Stomach smooth muscle (tissue), 2 donors: ENCODE measurements around the gene NFE2.

Source experiments
- H3K27ac ChIP-seq: one replicate; pipeline ENCODE4 v1.7.0; 2013; ENCODE audit warnings: mild to moderate bottlenecking, low read length, inconsistent platforms
- H3K27me3 ChIP-seq, 2 donors: one replicate each; pipeline ENCODE4 v1.7.0; 2013; ENCODE audit warnings: low read length in 2 of 2; ENCODE audit not compliant: insufficient read depth in 2 of 2, control insufficient read depth in 1 of 2
- H3K36me3 ChIP-seq, 2 donors: one replicate each; pipeline ENCODE4 v1.7.0; 2013; ENCODE audit warnings: low read length in 2 of 2; ENCODE audit not compliant: control insufficient read depth in 2 of 2, insufficient read depth in 2 of 2
- H3K4me1 ChIP-seq: one replicate; pipeline ENCODE4 v1.7.0; 2013; ENCODE audit warnings: low read length; ENCODE audit not compliant: control insufficient read depth, insufficient read depth
- H3K4me3 ChIP-seq, 2 donors: one replicate each; pipeline ENCODE4 v1.7.0; 2013; ENCODE audit warnings: low read length in 2 of 2
- H3K9ac ChIP-seq, 2 donors: one replicate each; pipeline ENCODE4 v1.7.0; 2013; ENCODE audit warnings: low read length in 2 of 2, mild to moderate bottlenecking in 1 of 2
- H3K9me3 ChIP-seq, 2 donors: one replicate each; pipeline ENCODE4 v1.7.0; 2013; ENCODE audit warnings: low read length in 2 of 2; ENCODE audit not compliant: control insufficient read depth in 2 of 2
- donor health status: healthy.
- donor health status: Pancreatic carcinoma.

NFE2 gene

GRCh38 chr12:54262403-54262925 is 38.4 kb downstream of the NFE2 start:
- Histone ChIP-seq H3K27ac (no peak overlapping the region), H3K9ac (no peak overlapping the region), H3K9me3 (no peaks in the 10 kb centered on the region), H3K4me1 (peaks cover 19% of the 10 kb centered on the region), H3K4me3 (no peak overlapping the region), H3K27me3 (no peaks in the 10 kb centered on the region), H3K36me3 (no peaks in the 10 kb centered on the region)

- H3K9ac ChIP-seq = no peak overlapping the region
- no peaks in the 10 kb centered on the region for H3K9me3 ChIP-seq
- H3K27me3 ChIP-seq = no peaks in the 10 kb centered on the region
- H3K27ac ChIP-seq = no peak overlapping the region
- H3K4me3 ChIP-seq = no peak overlapping the region
- peaks cover 2 to 6% of the 10 kb centered on the region in 2 donors for H3K36me3 ChIP-seq
- peaks cover 19% of the 10 kb centered on the region for H3K4me1 ChIP-seq
These were observed 38.9 kb downstream of the NFE2 start for GRCh38 chr12:54261815-54262402.

- H3K27ac ChIP-seq = peak overlapping the region; percentile 58
- peaks cover 2 to 22% of the 10 kb centered on the region in 2 donors for H3K36me3 ChIP-seq
- H3K9ac ChIP-seq = peak overlapping the region; percentile 67 to 68
- H3K9me3 ChIP-seq = no peaks in the 10 kb centered on the region
- H3K4me1 ChIP-seq = peaks cover 19% of the 10 kb centered on the region
- peak overlapping the region; percentile 70 to 75 for H3K4me3 ChIP-seq
- no peaks in the 10 kb centered on the region for H3K27me3 ChIP-seq
These were observed 41.4 kb downstream of the NFE2 start for GRCh38 chr12:54259194-54260011.

- no peaks in the 10 kb centered on the region for H3K27me3 ChIP-seq
- H3K9ac ChIP-seq = no peak overlapping the region
- peaks cover 3 to 22% of the 10 kb centered on the region in 2 donors for H3K36me3 ChIP-seq
- H3K4me3 ChIP-seq = no peak overlapping the region
- no peak overlapping the region for H3K27ac ChIP-seq
- H3K4me1 ChIP-seq = peaks cover 19% of the 10 kb centered on the region
- H3K9me3 ChIP-seq = no peaks in the 10 kb centered on the region
These were observed 42.6 kb downstream of the NFE2 start for GRCh38 chr12:54258201-54258681.

- Histone ChIP-seq H3K9ac (peak overlapping the region in 1 of 2 donors; percentile 20), H3K36me3 (peaks cover 5 to 22% of the 10 kb centered on the region in 2 donors), H3K4me1 (peaks cover 19% of the 10 kb centered on the region), H3K9me3 (no peaks in the 10 kb centered on the region), H3K27me3 (no peaks in the 10 kb centered on the region), H3K4me3 (no peak overlapping the region), H3K27ac (no peak overlapping the region)
These were observed 43.5 kb downstream of the NFE2 start for GRCh38 chr12:54257332-54257731.

- Histone ChIP-seq H3K27ac (no peak overlapping the region), H3K4me3 (no peak overlapping the region), H3K4me1 (no peaks in the 10 kb centered on the region), H3K9me3 (no peaks in the 10 kb centered on the region), H3K27me3 (no peaks in the 10 kb centered on the region), H3K36me3 (peaks cover 8 to 27% of the 10 kb centered on the region in 2 donors), H3K9ac (no peak overlapping the region)
These were observed 47.6 kb downstream of the NFE2 start for GRCh38 chr12:54253240-54253639.

GRCh38 chr12:54251667-54252284 is 49.0 kb downstream of the NFE2 start:
- no peak overlapping the region for H3K27ac ChIP-seq
- no peaks in the 10 kb centered on the region for H3K27me3 ChIP-seq
- peaks cover 11 to 20% of the 10 kb centered on the region in 2 donors for H3K36me3 ChIP-seq
- H3K9me3 ChIP-seq = no peaks in the 10 kb centered on the region
- no peak overlapping the region for H3K4me3 ChIP-seq
- H3K4me1 ChIP-seq = no peaks in the 10 kb centered on the region
- H3K9ac ChIP-seq = no peak overlapping the region

- Histone ChIP-seq H3K9ac (no peak overlapping the region), H3K4me3 (no peak overlapping the region), H3K4me1 (no peaks in the 10 kb centered on the region), H3K9me3 (no peaks in the 10 kb centered on the region), H3K36me3 (peaks cover 5 to 17% of the 10 kb centered on the region in 2 donors), H3K27me3 (no peaks in the 10 kb centered on the region), H3K27ac (no peak overlapping the region)
These were observed 51.3 kb downstream of the NFE2 start for GRCh38 chr12:54249489-54249888.

GRCh38 chr12:54246011-54246641 is 54.7 kb downstream of the NFE2 start:
- no peaks in the 10 kb centered on the region for H3K27me3 ChIP-seq
- no peak overlapping the region for H3K9ac ChIP-seq
- no peak overlapping the region for H3K4me3 ChIP-seq
- no peaks in the 10 kb centered on the region for H3K4me1 ChIP-seq
- H3K36me3 ChIP-seq = peaks cover 12 to 21% of the 10 kb centered on the region in 2 donors
- no peak overlapping the region for H3K27ac ChIP-seq
- no peaks in the 10 kb centered on the region for H3K9me3 ChIP-seq
